Tibial nerve (tissue), 3 donors: Measurements from ENCODE around the gene CASP9.

Source experiments
- CTCF ChIP-seq, 5 experiments: fragments of 200-600 bp in 3 of 5; fragments of 450-650 bp in 2 of 5; sonication (generic) in 3 of 5; IDR thresholded peaks; one replicate each; pipeline ENCODE4 v1.5.1; 2016 to 2019; ENCODE audit warnings: antibody characterized with exemption in 5 of 5, mild to moderate bottlenecking in 3 of 5, moderate library complexity in 2 of 5
- POLR2A ChIP-seq, 2 donors: fragments of 450-650 bp; IDR thresholded peaks; one replicate each; pipeline ENCODE4 v1.6.1; 2017; ENCODE audit warnings: antibody characterized with exemption in 2 of 2, mild to moderate bottlenecking in 2 of 2, moderate library complexity in 2 of 2

GRCh38 chr1:15558516-15558915 lies 34.5 kb upstream of the CASP9 start:
- TF ChIP-seq CTCF (IDR thresholded peaks at IDR 0.05) (no peak), POLR2A (IDR thresholded peaks at IDR 0.05) (no peak)
